GM18519 (cell line): Measurements from ENCODE around the gene C1orf21.

ENCODE experiments used
- ATAC-seq: cut with Tn5 transposase; IDR thresholded peaks from one replicate; pipeline ENCODE4 v1.9.1; 2021; ENCODE audit warnings: mild to moderate bottlenecking, moderate library complexity; ENCODE audit not compliant: unreplicated experiment, low FRiP score

Gene C1orf21

GRCh38 chr1:184539580-184539979, 152.8 kb downstream of the C1orf21 start:
- ATAC-seq = no peak

- ATAC-seq = no peak
Observed at GRCh38 chr1:184541537-184542152, 154.8 kb downstream of the C1orf21 start.

GRCh38 chr1:184542291-184542690, 155.5 kb downstream of the C1orf21 start:
- ATAC-seq = no peak

GRCh38 chr1:184545601-184546000, 158.8 kb downstream of the C1orf21 start:
- no peak for ATAC-seq

- no peak for ATAC-seq
Observed at GRCh38 chr1:184552446-184552845, 165.6 kb downstream of the C1orf21 start.

GRCh38 chr1:184553845-184554244, 167.0 kb downstream of the C1orf21 start:
- ATAC-seq = no peak

GRCh38 chr1:184555665-184556641, 169.1 kb downstream of the C1orf21 start:
- ATAC-seq = no peak

- ATAC-seq = no peak
Observed at GRCh38 chr1:184556665-184557064, 169.8 kb downstream of the C1orf21 start.

- no peak for ATAC-seq
Observed at GRCh38 chr1:184557423-184558347, 170.9 kb downstream of the C1orf21 start.

GRCh38 chr1:184558691-184559090, 171.9 kb downstream of the C1orf21 start:
- no peak for ATAC-seq

GRCh38 chr1:184559117-184559713, 172.4 kb downstream of the C1orf21 start:
- ATAC-seq = no peak

GRCh38 chr1:184562806-184563205, 176.0 kb downstream of the C1orf21 start:
- ATAC-seq = no peak

- ATAC-seq = no peak
Observed at GRCh38 chr1:184563308-184563707, 176.5 kb downstream of the C1orf21 start.

- ATAC-seq = no peak
Observed at GRCh38 chr1:184567009-184567408, 180.2 kb downstream of the C1orf21 start.

- no peak for ATAC-seq
Observed at GRCh38 chr1:184567637-184568036, 180.8 kb downstream of the C1orf21 start.

- ATAC-seq = no peak
Observed at GRCh38 chr1:184568148-184568547, 181.3 kb downstream of the C1orf21 start.

- ATAC-seq = no peak
Observed at GRCh38 chr1:184569106-184569505, 182.3 kb downstream of the C1orf21 start.

GRCh38 chr1:184574588-184574987, 187.8 kb downstream of the C1orf21 start:
- no peak for ATAC-seq

GRCh38 chr1:184576822-184577221, 190.0 kb downstream of the C1orf21 start:
- ATAC-seq = no peak

GRCh38 chr1:184577319-184577718, 190.5 kb downstream of the C1orf21 start:
- no peak for ATAC-seq
